Gastrocnemius medialis (tissue), 4 donors: ENCODE results near the gene NDUFS6.

ENCODE experiments used
- POLR2A ChIP-seq, 2 donors: fragments of 450-650 bp; IDR thresholded peaks; one replicate each; pipeline ENCODE4 v1.6.1; 2017; ENCODE audit warnings: antibody characterized with exemption in 2 of 2, mild to moderate bottlenecking in 2 of 2, moderate library complexity in 2 of 2
- TF ChIP-seq, protein P1 (sequence below), 5 experiments: fragments of 450-650 bp in 3 of 5; fragments of 200-600 bp in 2 of 5; sonication (generic) in 2 of 5; IDR thresholded peaks in 4 of 5; conservative IDR thresholded peaks in 1 of 5; 1 replicate in 4 of 5; 2 replicates in 1 of 5; pipeline ENCODE4 v1.5.1; 2016 to 2019; ENCODE audit warnings: antibody characterized with exemption in 5 of 5, mild to moderate bottlenecking in 3 of 5, moderate library complexity in 3 of 5

DNA sequence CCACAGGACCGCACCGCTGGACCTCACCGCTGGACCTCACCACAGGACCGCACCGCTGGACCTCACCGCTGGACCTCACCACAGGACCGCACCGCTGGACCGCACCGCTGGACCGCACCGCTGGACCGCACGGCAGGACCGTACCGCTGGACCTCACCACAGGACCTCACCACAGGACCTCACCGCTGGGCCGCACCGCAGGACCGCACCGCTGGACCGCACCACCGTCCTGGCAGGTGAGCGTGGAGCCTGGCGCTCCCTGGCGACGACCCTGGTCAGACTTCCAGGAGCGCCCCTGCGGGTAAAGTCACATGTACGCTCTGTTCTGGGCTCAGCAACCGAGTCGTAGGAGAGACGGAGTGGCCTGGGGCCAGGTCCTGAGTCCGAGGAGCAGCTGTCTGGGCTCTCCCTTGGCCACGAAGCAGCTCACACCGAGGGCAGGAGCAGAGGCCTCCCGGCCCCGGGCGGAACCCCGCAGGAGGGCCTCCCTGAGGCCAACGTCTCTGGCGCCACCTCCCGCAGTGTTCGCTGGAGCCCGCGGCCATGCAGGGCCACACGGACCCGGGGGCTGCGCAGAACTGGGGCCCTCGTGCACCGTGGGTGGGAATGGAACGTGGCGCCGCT lies 32.1 kb upstream of the NDUFS6 start:
- no peak for TF ChIP-seq POLR2A (IDR thresholded peaks at IDR 0.05)
- TF ChIP-seq, protein P1, sequence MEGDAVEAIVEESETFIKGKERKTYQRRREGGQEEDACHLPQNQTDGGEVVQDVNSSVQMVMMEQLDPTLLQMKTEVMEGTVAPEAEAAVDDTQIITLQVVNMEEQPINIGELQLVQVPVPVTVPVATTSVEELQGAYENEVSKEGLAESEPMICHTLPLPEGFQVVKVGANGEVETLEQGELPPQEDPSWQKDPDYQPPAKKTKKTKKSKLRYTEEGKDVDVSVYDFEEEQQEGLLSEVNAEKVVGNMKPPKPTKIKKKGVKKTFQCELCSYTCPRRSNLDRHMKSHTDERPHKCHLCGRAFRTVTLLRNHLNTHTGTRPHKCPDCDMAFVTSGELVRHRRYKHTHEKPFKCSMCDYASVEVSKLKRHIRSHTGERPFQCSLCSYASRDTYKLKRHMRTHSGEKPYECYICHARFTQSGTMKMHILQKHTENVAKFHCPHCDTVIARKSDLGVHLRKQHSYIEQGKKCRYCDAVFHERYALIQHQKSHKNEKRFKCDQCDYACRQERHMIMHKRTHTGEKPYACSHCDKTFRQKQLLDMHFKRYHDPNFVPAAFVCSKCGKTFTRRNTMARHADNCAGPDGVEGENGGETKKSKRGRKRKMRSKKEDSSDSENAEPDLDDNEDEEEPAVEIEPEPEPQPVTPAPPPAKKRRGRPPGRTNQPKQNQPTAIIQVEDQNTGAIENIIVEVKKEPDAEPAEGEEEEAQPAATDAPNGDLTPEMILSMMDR (IDR thresholded peaks at IDR 0.05 in 4 of 5, conservative IDR thresholded peaks at IDR 0.05 in 1 of 5) = no peak
